Mesodermal cell (in vitro differentiated cells): ENCODE measurements around the gene TBC1D9B.

ENCODE experiments used
- H3K27ac ChIP-seq: 2 replicates; pipeline ENCODE4 v1.7.0; 2013; ENCODE audit warnings: mild to moderate bottlenecking, low read depth, low read length, moderate library complexity; ENCODE audit not compliant: severe bottlenecking
- H3K36me3 ChIP-seq: 2 replicates; pipeline ENCODE4 v1.7.1; 2013; ENCODE audit warnings: mild to moderate bottlenecking, low read length, moderate library complexity; ENCODE audit not compliant: control insufficient read depth, insufficient read depth
- H3K4me1 ChIP-seq: one replicate; pipeline ENCODE4 v1.7.1; 2013; ENCODE audit warnings: mild to moderate bottlenecking, low read length; ENCODE audit not compliant: insufficient read depth, control insufficient read depth, poor library complexity, severe bottlenecking
- H3K4me3 ChIP-seq: 2 replicates; pipeline ENCODE4 v1.7.0; 2013; ENCODE audit warnings: low read length, control low read depth, mild to moderate bottlenecking; ENCODE audit not compliant: insufficient read depth, poor library complexity, severe bottlenecking; ENCODE audit errors: extremely low read depth
- H3K9me3 ChIP-seq: 2 replicates; pipeline ENCODE4 v1.7.1; 2013; ENCODE audit warnings: mild to moderate bottlenecking, low read length, moderate library complexity; ENCODE audit not compliant: control insufficient read depth
- WGBS, 2 experiments: methylation state at CpG; one replicate each; pipeline ENCODE4 v1.1.5; 2013; ENCODE audit warnings: missing lambda C conversion rate in 2 of 2; ENCODE audit not compliant: insufficient coverage in 2 of 2; 5-methylcytosine and 5-hydroxymethylcytosine counted together

The TBC1D9B gene

GRCh38 chr5:179885491-179886090 lies 22.1 kb downstream of the TBC1D9B start:
- Histone ChIP-seq H3K4me3 (no peak overlapping the region), H3K9me3 (peaks cover 27% of the 10 kb centered on the region), H3K4me1 (no peaks in the 10 kb centered on the region), H3K36me3 (peaks cover 90% of the 10 kb centered on the region), H3K27ac (no peak overlapping the region)
- 93 to 94% methylated on average over 13 of the region's 13 CpGs for WGBS, 2 experiments

- WGBS, 2 experiments = 100% methylated on average over 1 of the region's 3 CpGs; no CpG with 5 or more reads in 1 of the 2 experiments
- peaks cover 27% of the 10 kb centered on the region for H3K9me3 ChIP-seq
- H3K4me3 ChIP-seq = no peak overlapping the region
- H3K27ac ChIP-seq = no peak overlapping the region
- no peaks in the 10 kb centered on the region for H3K4me1 ChIP-seq
- H3K36me3 ChIP-seq = peaks cover 88% of the 10 kb centered on the region
Observed at GRCh38 chr5:179883163-179883562, 24.5 kb downstream of the TBC1D9B start.

- Histone ChIP-seq H3K4me1 (no peaks in the 10 kb centered on the region), H3K4me3 (no peak overlapping the region), H3K36me3 (peaks cover 87% of the 10 kb centered on the region), H3K9me3 (peaks cover 27% of the 10 kb centered on the region), H3K27ac (no peak overlapping the region)
- WGBS, 2 experiments = 96 to 97% methylated on average over 2 to 3 of the region's 4 CpGs
Observed at GRCh38 chr5:179882338-179882737, 25.4 kb downstream of the TBC1D9B start.

GRCh38 chr5:179880848-179881590 lies 26.7 kb downstream of the TBC1D9B start:
- Histone ChIP-seq H3K36me3 (peaks cover 78% of the 10 kb centered on the region), H3K27ac (no peak overlapping the region), H3K9me3 (peaks cover 27% of the 10 kb centered on the region), H3K4me1 (no peaks in the 10 kb centered on the region), H3K4me3 (no peak overlapping the region)
- WGBS, 2 experiments = 96 to 97% methylated on average over 23 to 24 of the region's 25 CpGs

- H3K36me3 ChIP-seq = peaks cover 78% of the 10 kb centered on the region
- H3K4me3 ChIP-seq = no peak overlapping the region
- H3K27ac ChIP-seq = no peak overlapping the region
- WGBS, 2 experiments = 83 to 93% methylated on average over 7 to 10 of the region's 12 CpGs
- no peaks in the 10 kb centered on the region for H3K4me1 ChIP-seq
- peaks cover 27% of the 10 kb centered on the region for H3K9me3 ChIP-seq
Observed at GRCh38 chr5:179880066-179880650, 27.5 kb downstream of the TBC1D9B start.

GRCh38 chr5:179879690-179880010 lies 28.0 kb downstream of the TBC1D9B start:
- WGBS, 2 experiments = 97% methylated on average over 13 of the region's 13 CpGs

GRCh38 chr5:179879003-179879689 lies 28.6 kb downstream of the TBC1D9B start:
- H3K9me3 ChIP-seq = peaks cover 20% of the 10 kb centered on the region
- H3K27ac ChIP-seq = no peak overlapping the region
- WGBS, 2 experiments = 91 to 94% methylated on average over 29 to 31 of the region's 31 CpGs
- H3K4me1 ChIP-seq = no peaks in the 10 kb centered on the region
- peaks cover 78% of the 10 kb centered on the region for H3K36me3 ChIP-seq
- H3K4me3 ChIP-seq = no peak overlapping the region

More at GRCh38 chr5:179879690-179880010, 28.0 kb downstream of the TBC1D9B start:
- Histone ChIP-seq H3K9me3 (peaks cover 25% of the 10 kb centered on the region), H3K4me3 (no peak overlapping the region), H3K4me1 (no peaks in the 10 kb centered on the region), H3K36me3 (peaks cover 78% of the 10 kb centered on the region), H3K27ac (no peak overlapping the region)

- 96% methylated on average over 24 to 26 of the region's 26 CpGs for WGBS, 2 experiments
Observed at GRCh38 chr5:179878222-179879002, 29.3 kb downstream of the TBC1D9B start.

GRCh38 chr5:179876610-179876952 lies 31.1 kb downstream of the TBC1D9B start:
- WGBS, 2 experiments = 83 to 86% methylated on average over 2 of the region's 3 CpGs
- H3K9me3 ChIP-seq = no peaks in the 10 kb centered on the region
- H3K4me3 ChIP-seq = no peak overlapping the region
- H3K27ac ChIP-seq = no peak overlapping the region
- peaks cover 76% of the 10 kb centered on the region for H3K36me3 ChIP-seq
- no peaks in the 10 kb centered on the region for H3K4me1 ChIP-seq

More at GRCh38 chr5:179878222-179879002, 29.3 kb downstream of the TBC1D9B start:
- no peak overlapping the region for H3K27ac ChIP-seq
- peaks cover 76% of the 10 kb centered on the region for H3K36me3 ChIP-seq
- no peaks in the 10 kb centered on the region for H3K4me1 ChIP-seq
- peaks cover 12% of the 10 kb centered on the region for H3K9me3 ChIP-seq
- no peak overlapping the region for H3K4me3 ChIP-seq
